ENCODE data around the gene ZNF85. TPM values are rescaled to one million over a fixed set of nuclear protein-coding genes. Genes with fewer than 3 reads are reported as not detected.
A peak's percentile ranks its signal among the peaks of the same experiment; 100 is the strongest.
"Not testable (repeated sequence)": the region's sequence is repeated elsewhere in the genome, so short reads cannot be mapped to it uniquely, and the experiment has no call there.

The ZNF85 gene
- 9.3 TPM for polyA plus RNA-seq (2012; ENCODE audit: insufficient read depth, insufficient read length)

DNA sequence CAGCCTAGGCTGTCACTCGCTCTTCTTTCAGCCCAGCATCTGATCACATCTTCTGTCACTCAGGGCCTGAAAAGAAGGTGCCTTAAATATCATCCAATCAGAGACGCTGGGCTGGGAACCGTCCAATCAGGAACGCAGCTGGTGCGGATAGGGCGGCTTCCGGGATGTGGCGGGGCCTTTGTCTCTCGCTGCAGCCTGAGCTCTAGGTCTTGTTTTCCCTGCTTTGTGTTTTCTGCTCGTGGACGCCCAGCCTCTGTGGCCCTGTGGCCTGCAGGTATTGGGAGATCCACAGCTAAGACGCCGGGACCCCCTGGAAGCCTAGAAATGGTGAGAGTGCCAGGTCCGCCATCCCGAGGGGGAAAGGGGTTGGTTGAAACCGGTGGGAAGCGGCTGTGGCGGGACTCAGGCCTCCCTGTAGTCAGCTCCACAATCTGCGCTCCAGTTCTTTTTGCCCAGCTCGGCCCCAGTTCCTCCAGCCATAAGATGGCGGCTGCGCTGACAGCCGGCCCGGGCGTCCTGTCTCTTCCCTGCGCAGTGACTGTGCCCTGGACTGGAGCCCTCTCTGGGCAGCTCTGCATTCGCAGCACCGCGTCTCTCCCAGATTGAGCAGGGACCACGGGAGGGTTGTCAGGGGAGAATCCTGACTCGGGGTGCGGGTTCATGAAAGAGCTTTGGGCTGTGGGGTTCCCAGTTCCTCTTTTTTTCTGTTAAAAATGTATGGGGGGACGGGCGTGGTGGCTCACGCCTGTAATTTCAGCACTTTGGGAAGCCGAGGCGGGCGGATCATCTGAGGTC is at the start of gene ZNF85:
ZNF85 (plus strand) TSS at position 175 of the 795 bp plus-strand sequence; CDS start at position 325, 150 bp downstream.
- peak within 1 kb of the TSS; percentile 59 for H3K4me3 ChIP-seq (ENCODE audit: low read length)
- peak; percentile 82 for DNase-seq (ENCODE audit: low read depth, low spot score)

DNA sequence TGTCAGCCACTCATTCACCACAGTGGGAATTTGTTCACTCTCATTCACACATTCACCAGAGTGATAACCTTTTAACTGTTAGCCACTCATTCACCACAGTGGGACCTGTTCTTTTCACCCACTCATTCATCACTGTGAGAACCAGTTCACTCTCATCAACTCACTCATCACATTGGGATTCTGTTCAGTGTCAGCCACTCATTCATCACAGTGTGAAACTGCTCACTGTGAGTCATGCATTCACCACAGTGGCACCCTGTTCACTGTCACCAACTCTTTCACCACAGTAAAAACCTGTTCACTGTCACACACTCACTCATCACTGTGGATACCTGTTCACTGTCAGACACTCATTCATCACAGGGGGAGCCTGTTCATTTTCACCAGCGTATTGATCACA is 43.5 kb upstream of the ZNF85 start:
- no peak for DNase-seq (ENCODE audit: low read depth, low spot score)
- H3K4me3 ChIP-seq (ENCODE audit: low read length), result no peak overlapping the region

DNA sequence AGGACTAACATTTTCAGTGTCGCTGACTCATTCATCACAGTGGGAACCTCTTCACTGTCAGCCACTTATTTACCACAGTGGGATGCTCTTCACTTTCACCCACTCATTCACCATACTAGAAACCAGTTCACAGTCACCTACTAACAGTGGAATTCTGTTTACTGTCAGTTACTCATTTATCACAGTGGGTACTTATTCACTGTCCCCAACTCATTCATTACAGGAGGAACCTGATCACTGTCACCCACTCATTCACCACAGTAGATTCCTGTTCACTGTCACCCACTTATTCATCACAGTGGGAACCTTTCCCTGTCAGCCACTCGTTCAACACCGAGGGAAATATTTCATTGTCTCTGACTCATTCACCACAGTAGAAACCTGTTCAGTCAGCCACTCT is 10.1 kb upstream of the ZNF85 start:
- no peak for DNase-seq (ENCODE audit: low read depth, low spot score)
- no peak overlapping the region for H3K4me3 ChIP-seq (ENCODE audit: low read length)

DNA sequence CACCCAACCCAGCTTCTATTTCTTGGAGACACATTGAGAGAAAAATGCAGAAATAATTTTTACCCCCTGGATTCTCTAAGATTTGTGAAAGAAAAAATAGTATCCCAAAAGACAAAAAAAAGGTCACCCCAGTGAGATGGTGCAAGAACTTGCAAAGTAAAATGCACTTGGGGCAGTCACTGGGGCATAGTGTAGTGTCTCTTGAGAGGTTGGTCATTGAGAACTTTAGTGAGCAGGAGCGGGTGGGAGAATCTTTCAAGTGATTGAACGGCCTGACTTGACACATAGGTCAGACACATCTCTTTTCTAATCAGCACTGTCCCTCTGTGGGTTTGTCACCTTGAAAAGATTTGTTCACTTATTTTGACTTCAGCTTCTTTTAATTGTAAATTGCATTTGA is 2.4 kb downstream of the ZNF85 start:
- no peak for DNase-seq (ENCODE audit: low read depth, low spot score)
- no peak overlapping the region for H3K4me3 ChIP-seq (ENCODE audit: low read length)

DNA sequence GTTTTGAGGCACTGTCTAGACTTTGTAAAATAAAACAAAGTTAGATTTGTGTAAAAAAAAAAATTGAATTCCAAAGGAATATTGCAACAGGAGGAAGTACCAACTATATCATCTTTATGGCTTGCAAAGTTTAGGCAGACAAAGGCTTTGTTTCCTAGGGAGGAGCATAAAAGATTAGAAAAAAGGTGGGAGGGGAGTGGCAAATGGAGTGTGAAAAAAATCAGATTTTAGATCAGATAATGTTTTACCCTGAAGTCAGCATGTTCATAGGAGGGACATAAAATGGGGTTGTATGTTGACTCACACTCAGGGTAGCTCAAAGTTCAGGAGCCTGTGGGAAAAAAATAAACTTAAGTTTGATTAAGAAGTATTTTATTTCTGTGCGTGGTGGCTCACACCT is 3.7 kb downstream of the ZNF85 start:
- H3K4me3 ChIP-seq (ENCODE audit: low read length), result no peak overlapping the region
- DNase-seq (ENCODE audit: low read depth, low spot score), result no peak

- no peak for DNase-seq (ENCODE audit: low read depth, low spot score)
These were observed 5.3 kb downstream of the ZNF85 start for GRCh38 chr19:20928371-20928770.

GRCh38 chr19:20936322-20936947 is 13.4 kb downstream of the ZNF85 start:
- not testable (repeated sequence) for DNase-seq (ENCODE audit: low read depth, low spot score)

More at GRCh38 chr19:20928371-20928770, 5.3 kb downstream of the ZNF85 start:
- H3K4me3 ChIP-seq (ENCODE audit: low read length), result no peak overlapping the region

DNA sequence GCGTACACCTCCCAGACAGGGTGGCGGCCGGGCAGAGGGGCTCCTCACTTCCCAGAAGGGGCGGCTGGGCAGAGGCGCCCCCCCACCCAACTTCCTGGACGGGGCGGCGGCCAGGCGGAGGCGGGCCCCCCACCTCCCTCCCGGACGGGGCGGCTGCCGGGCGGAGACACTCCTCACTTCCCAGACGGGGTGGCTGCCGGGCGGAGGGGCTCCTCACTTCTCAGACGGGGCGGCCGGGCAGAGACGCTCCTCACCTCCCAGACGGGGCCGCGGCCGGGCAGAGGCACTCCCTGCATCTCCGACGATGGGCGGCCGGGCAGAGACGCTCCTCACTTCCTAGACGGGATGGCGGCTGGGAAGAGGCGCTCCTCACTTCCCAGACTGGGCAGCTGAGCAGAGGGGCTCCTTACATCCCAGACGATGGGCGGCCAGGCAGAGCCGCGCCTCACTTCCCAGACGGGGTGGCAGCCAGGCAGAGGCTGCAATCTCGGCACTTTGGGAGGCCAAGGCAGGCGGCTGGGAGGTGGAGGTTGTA is 29.6 kb downstream of the ZNF85 start:
- H3K4me3 ChIP-seq (ENCODE audit: low read length); DNase-seq (ENCODE audit: low read depth, low spot score): not testable (repeated sequence)

More at GRCh38 chr19:20936322-20936947, 13.4 kb downstream of the ZNF85 start:
- not testable (repeated sequence) for H3K4me3 ChIP-seq (ENCODE audit: low read length)

GRCh38 chr19:20964798-20965197 is 41.7 kb downstream of the ZNF85 start:
- no peak overlapping the region for H3K4me3 ChIP-seq (ENCODE audit: low read length)
- DNase-seq (ENCODE audit: low read depth, low spot score), result peak; percentile 1

DNA sequence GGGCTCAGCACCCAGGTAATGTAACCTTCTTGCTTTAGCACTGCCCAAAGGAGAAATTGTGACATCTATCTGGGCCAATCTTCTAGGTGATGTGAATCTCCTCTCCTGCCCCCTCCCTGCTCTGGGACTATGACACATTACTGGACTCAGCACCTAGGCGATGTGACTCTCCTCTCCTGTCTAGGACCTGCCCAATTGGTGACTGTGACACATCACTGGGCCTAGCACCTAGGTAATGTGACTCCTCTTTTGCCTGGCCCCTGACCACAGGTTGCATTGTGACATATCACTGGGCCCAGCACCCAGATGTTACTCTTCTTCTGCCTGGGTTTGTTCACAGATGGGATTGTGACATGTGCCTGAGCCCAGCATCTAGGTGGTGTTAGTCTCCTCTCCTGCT is 45.0 kb downstream of the ZNF85 start:
- DNase-seq (ENCODE audit: low read depth, low spot score), result no peak
- H3K4me3 ChIP-seq (ENCODE audit: low read length), result no peak overlapping the region

DNA sequence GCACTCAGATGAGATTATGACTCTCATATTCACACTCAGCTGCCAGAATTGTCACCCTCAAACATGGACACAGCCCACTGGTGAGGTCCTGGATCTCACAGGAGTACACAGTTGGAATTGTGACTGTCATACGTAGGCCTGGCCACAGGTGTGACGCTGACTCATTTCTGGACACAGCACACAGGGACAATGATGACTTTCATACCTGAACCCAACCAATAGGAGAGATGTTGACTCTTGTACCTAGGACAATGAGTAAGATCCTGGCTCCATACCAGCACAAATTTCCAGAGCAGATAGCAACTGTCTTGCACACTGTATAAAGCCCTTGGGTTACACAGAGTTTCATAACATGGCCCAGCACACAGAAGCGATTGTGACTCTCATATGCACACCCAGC is 46.4 kb downstream of the ZNF85 start:
- DNase-seq (ENCODE audit: low read depth, low spot score), result no peak
- no peak overlapping the region for H3K4me3 ChIP-seq (ENCODE audit: low read length)

GRCh38 chr19:20969898-20970297 is 46.8 kb downstream of the ZNF85 start:
- no peak overlapping the region for H3K4me3 ChIP-seq (ENCODE audit: low read length)
- no peak for DNase-seq (ENCODE audit: low read depth, low spot score)

- DNase-seq (ENCODE audit: low read depth, low spot score); H3K4me3 ChIP-seq (ENCODE audit: low read length): not testable (repeated sequence)
These were observed 69.7 kb downstream of the ZNF85 start for GRCh38 chr19:20992788-20993187.

- no peak overlapping the region for H3K4me3 ChIP-seq (ENCODE audit: low read length)
- DNase-seq (ENCODE audit: low read depth, low spot score), result no peak
These were observed 76.8 kb downstream of the ZNF85 start for GRCh38 chr19:20999731-21000352.
